RKO (cell line): ENCODE data around the gene TRPM3.

Experiments
- DNase-seq: peaks from one replicate; pipeline ENCODE4 v3.0.0-alpha.2; 2016; ENCODE audit warnings: low spot score

Gene TRPM3

DNA sequence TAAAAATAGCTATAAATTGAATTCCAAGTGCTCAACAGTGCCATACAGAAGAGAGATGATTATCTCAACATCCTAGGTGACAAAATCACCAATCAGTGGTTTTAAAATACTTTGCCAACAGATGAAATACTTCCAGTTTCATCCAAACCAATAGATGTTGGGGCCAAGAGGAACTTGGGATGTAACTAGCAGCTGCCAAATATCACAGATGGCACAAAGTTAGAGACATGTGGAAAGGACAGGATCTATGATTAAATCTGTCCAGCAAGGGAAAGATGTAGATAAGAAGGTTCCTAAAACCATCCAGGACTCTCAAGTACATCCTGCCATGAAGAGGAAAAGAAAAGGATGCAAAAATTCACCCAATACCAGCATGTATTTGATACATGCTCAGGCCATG is 23.8 kb downstream of the TRPM3 start:
- DNase-seq = no peak

DNA sequence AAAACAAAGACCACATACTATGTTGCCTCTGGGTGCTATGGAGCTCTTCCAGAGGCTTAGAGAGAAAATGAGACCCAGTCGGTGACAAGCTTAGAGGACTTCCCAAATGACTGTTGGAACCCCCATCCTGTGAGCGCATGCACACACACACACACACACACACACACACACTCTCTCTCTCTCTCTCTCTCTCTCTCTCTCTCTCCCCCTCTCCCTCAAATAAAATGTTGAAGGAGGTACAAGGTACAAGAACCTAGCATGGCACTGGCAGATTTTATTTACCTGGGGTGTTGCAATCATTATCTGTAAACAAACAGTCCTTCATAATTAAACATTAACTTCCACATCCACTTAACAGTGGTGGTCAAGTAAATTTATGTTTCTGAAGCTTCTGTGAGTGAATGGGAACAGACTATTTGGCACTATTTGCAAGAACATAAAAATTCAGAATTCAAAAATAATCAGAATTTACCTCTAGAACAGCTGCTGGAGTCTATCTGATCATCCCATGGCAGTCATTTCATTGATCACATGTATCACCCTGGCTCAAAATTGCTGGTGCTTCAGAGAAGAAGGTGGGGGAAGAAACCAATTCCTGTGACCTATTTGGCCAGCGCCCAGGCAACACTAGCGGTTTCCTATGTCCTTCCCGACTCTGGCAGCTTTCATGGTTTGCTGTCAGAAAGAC is 24.9 kb downstream of the TRPM3 start:
- DNase-seq = no peak

DNA sequence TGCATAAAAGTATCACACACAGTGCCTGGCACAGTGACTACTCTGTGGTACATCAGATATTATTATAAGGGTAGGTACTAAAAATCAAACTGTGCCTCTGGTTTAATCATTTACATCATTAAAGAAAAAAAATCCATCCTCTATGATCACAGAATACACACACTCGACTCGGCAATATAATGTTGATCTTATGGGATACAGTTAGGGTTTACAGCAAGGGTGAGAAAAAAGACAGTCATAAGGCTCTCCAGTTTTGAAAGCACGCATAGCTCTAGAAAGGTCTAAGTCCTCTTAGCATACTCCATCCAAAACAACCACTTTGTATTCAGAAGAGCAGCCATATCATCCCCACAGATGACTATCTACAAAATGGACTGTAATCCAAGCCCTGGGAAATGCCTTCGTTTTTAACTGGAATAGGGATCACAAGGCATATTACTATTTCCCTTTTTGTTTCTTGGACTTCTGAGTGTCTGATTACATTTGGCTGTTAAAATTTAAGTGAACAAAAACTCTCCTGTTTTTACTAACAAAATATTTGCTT is 26.6 kb downstream of the TRPM3 start:
- no peak for DNase-seq

DNA sequence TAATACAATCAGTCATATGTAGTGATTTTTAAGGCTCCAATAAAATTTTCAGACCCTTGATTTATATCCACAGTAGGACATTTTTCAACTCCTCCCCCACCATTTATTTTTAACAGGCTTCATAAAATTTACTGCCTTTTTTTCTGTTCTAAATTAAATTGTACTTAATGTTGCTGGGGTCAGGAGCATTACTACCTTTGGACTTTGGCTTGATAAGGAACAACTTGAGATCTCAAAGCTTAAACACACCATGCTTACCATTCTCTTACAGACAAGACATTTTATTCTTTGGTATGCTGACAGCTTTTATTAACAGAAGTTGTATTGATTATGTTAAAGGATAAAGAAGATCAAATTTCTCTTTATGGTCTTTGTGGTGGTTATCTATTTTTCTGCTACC is 30.5 kb downstream of the TRPM3 start:
- DNase-seq = no peak

DNA sequence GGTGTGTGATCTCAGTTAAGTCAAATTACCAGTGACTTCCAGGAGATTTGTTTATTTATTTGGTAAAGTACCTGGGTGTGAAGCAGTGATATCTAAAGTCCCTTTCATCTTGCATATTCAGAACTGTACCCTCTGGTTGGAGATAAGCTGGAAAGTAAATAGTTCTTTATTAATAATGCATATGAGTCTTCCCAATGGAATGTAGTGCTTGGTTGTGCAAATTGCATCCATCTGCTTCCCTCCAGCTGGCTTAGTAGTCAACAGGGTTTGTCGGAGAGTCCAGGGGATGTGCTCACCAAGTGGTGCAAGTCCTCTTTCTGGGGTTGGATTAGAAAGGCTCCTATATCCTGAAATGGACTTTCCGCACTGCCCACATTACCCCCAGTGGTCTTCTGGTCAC is 42.0 kb downstream of the TRPM3 start:
- DNase-seq = no peak

DNA sequence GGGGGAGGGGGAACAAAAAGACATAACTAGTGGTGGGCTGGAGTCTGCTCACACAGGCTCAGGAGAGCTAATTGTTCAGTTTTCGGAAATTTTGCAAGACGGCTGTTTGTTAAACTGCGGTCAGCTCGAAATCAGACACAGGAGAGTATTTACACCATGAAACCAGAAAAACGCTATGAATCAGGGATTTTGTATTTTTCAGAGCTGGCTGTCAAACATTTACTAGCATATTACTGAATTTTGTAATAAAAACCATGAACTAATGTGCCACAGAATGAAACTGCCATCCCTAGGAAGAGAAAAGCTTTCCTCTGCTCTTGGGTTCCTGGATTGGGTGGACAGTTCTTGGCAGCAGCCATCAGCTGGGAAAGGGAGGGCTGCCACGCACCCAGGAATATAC is 45.3 kb downstream of the TRPM3 start:
- no peak for DNase-seq

DNA sequence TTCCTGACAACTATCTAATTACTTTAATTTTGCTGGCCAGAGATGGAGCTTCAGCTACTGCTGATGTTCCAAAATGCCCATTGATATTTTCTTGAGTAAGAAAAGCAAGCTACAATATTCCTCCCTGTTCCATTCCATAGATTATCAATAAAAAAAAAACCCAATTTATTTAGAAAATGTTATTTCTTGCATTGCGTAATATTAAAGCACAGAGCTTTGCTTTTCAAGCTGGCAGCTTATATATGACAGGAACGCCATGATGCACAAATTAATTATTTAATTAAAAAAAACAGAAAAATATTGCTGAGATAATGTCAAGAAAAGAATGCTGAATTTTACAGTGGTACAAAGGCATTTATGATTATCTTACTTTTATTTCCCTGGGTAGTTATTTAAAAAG is 47.9 kb downstream of the TRPM3 start:
- DNase-seq = no peak

DNA sequence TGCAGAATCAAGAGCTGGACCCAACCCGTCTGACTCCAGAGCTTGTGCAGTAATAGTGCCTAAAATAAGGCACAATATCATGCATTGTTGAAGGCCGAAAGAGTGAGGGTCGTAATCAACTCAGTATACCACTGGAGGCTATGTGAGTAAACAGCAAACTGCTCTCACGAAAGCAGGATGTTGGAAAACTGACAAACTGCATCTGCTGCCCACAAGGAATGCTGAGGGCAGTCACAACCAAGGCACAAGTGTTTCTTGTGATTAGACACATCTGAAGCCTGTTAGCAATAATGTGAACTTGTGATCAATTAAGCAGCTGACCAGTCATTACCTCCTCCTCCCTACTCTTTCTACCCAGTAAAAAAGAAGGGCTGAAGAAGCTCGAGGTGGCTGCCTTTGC is 48.8 kb downstream of the TRPM3 start:
- DNase-seq = no peak

DNA sequence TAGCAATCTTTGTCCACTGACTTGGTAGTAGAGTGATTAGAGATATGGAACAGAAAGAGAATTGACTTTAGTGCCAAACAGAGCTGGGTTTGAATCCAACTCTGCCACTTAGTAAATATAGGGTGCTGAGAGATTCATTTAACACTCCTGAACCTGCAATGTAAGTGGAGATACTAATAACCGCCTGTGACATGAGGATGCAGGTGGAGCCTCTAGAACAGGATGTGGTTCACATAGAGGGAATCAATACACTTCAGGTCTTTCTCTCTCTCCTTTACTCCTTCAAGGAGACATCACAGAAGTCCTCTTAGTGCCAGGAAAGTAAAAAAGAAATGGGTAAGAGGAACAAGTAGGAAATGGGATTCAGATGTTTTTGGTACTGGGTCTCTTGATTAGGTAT is 49.8 kb downstream of the TRPM3 start:
- DNase-seq = no peak

DNA sequence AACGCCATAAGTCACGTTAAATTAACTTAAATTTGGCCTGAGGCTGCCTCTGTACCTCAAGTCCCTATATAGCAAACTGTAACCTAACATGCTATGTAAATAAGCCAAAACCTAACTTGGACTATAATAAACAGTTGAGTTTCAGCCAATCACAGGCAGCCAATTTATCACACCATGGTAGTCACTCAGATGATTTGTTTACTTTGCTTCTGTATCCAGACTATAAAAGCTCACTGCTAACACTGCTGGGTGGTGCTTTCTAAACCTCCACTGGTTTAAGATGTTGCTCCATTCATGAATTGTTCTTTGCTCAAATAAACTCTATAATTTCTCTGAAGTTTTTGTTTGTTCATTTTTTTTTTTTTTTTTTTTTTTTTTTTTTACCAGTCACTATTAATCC is 62.8 kb downstream of the TRPM3 start:
- DNase-seq = no peak

DNA sequence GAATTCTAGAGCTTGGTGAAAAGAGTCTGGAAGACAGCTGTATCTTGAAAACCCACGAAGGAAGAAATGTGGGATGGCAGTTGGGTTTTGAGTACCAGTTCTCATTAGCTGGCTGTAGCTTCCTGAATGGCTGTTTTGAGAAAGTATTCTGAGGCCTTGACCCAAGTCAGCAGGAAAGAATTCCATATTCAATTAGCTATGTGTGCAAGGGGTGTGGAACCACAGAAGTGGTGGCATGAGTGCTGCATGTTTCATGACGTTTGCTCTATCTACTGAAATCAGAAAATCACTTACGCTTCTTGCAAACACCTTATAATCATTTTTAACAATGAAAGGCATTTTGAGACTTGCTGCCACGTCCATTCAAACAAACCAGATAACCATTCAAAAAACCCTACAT is 69.1 kb downstream of the TRPM3 start:
- no peak for DNase-seq

DNA sequence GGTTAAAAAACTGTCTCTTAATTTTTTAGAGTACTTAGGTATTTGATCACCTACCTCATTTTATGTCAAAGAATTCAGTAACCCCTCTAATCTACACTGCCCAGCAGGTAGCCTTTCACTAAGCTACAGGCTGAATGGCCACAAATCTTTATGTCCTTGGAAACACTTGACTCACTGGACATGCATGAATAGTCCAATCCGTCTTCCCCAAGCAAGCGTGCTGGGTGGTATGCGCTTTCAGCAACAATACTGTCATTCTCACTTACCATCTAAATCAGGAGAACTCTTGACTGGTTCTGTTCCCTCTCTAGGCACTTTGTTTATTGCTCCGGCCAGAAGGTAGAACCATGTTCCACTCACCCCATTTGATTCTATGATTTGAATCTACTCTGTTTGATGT is 73.1 kb downstream of the TRPM3 start:
- DNase-seq = no peak

DNA sequence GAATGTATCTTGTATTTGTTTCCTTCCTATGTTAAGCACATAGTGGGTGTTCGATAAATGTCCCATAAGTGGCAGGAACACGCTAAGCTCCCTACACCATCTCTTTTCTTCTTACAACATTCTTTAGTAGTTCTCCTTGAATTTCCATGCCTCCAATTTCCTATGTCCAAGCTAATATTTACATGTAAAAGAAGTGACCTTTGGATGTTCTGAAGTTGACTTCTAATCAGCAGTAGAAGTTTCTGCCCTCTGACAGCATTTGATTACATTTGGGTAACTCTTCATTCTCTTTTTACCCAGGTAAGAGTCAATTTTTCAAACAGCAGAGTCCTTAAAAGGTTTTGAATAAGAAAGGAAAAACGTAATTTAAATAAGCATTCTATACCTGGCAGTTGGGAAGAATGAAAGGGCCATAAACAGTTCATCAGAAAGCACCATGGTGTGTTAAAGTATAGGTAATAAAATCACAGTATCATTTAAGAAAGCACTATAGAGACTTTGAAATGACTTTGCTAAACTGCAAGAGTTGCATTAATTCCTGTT is 78.9 kb downstream of the TRPM3 start:
- no peak for DNase-seq

DNA sequence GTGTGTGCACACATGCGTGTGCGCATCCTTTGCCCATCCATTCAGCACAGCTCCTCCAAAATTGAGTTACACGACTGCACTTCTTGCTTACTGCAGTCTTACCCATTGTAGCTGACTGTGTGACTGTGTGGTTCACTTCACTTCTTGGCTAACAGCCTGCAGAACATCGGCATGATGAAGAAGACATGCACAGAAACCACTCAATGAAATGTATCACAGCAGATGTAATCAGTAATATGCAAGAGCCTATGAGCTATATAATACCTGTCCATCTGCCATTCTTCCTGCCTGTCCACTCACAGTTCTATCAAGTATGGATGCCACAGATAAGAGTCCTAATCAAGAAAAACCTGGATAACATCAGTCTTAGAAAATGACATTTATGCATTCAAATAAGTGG is 83.9 kb downstream of the TRPM3 start:
- DNase-seq = no peak

DNA sequence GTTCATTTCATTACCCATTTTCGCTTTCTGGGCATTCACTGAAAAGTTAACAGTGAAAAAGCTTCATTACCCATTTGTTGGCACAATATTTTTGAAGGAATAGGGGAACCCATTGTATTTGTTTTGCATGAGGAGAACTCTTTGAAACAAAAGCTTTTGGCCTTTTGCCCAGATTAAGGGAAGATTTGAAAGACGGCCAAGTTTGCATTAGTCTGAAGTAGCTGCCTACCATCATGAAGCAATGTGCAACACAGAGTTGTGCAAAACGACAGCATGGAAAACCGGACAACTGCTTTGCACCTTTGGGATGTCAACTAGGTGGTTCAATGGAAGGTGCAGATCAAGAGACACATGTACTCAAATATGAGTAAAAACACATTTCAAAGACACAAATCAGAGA is 84.9 kb downstream of the TRPM3 start:
- DNase-seq = no peak

DNA sequence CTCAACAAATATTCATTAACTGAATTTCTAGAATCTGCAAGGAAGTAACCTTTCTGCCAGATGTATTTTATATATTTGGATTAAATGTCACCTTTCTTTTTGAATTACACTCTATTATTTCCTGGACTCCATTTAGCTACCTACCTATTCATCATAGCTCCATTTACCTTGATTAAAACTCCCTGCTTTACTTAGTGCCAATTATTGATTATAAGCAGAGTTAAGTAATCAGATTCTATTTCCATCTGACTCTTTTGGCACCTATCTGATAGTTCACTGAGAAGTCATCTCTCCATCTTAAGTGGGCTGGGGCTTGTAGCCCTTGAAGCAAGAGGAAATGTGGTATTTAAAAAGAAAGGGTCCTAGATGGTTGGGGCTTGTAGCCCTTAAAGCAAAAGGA is 88.6 kb downstream of the TRPM3 start:
- DNase-seq = no peak

DNA sequence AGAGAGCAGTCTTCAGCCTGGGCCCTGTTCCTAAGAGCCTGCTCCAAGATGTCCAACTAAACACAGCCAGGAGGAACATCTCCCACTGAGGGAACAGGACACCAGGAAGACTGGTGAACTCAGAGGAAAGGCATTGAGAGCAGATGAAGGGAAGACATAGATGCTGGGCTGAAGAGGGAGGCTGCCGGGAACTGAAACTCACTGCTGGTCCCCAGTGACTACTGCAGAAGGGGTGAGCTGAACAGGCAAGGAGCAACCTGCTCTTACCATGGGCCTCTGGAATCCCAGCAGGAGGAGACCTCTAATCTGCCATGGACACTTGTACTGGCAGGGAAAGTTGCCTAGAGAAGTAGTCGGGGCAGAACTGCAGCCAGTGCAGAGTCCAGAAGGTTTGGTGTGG is 95.7 kb downstream of the TRPM3 start:
- no peak for DNase-seq

DNA sequence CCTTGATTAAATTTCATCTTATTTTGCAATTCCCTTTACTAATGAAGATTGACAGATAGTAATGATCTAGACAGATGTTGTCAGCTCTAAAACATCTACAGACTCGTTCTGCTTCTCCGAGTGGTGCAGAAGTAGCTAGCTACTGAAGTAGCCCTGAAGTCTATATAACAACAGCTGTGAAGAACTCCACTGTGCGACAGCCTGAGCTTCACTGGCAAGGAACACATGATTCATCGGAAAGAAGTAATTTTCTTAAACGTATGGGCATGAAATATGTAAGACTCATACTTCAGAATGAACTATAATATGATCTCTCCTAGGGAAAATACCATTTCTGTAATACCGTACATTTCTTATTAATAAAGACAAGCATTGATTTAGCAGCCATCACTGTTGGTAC is 96.2 kb downstream of the TRPM3 start:
- no peak for DNase-seq

DNA sequence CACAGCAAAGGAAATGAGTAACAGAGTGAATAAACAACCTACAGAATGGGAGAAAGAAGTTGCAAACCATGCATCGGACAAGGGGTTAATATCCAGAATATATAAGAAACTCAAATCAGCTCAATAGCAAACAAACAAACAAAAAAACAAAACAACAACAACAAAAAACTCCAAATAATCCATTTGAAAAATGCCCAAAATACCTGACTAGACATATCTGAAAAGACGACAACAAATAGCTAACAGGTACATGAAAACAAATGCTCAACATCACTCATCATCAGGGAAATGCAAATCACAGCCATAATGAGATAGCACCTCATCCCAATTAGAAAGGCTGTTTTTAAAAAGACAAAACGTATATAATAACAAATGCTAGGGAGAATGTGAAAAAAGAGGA is 111.2 kb downstream of the TRPM3 start:
- DNase-seq = no peak

DNA sequence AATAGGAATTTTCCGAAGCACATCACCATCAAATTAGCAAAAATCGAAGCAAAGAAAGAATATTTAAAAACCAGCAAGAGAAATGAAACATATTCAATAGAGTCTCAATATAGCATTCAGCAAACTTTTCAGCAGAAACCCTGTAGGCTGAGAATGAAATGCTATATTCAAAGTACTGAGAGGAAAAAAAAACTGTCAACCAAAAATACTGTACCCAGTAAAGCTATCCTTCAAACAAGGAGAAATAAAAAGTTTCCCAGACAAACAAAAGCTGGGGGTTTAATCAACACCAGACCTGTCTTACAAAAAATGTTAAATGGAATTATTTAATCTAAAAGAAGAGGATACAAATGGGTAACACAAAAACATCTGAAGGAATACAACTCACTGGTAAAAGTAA is 116.0 kb downstream of the TRPM3 start:
- DNase-seq = no peak

DNA sequence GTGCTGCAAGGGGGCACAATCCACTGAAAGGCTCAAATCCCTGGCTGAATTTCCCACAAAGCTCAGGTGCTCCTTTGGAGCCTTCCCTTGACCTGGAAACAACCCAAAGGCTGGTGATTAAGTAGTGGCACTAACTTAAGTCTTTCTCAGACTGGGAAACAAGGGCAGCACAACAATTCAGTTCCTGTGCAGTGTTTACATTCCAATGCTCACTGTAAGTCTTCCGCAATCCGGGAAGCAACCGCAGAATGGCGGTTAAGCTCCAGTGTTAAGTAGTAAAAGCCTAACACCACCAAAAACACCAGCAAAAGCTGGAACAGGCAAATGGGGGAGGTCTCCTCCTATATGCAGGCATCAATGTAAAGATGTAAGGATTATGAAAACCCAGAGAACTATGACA is 117.2 kb downstream of the TRPM3 start:
- DNase-seq = no peak

DNA sequence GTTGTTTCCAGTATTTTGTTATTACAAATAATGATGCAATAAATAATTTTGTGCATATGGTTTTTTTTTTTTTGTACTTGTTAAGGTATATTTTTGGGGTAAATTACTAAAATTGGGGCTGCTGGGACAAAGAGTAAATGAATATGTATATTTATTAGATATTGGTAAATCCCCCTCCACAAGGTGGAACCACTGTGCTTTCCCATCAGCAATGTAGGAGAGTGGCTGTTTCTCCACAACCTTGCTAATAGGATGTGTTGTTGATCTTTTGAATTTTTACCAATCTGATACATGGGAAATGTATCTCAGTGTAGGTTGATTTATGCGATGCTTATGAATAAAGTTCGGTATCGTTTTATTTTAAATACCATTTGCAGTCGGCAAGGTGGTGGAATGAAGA is 118.1 kb downstream of the TRPM3 start:
- DNase-seq = no peak

DNA sequence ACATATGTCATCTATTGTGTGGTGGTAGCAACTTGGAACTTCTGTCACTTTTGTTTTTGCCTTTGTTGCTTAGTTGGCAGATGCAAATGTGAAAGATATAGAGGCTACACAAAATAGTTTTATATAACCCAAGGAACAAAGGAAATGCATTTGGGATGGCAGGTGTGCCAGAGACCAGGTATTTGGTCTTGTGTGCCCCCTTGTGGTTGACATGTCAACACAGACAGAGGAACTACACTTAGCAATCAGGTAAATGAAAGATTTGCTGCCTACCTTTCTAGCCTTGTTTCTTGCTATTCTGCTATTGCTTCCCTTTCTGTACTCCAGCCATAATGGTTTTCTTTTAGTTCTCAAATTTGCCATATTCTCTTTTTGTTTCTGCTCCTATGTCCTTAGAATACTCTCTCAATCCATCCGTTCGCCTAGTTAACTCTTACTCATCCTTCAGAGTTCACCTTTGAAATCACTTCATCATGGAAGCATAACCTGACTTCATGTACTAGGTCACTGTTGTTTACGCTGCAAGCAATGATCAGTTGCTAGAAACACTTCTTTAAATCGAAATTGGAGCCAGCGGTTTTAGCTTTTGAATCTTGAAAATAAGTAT is 119.5 kb downstream of the TRPM3 start:
- DNase-seq = no peak

DNA sequence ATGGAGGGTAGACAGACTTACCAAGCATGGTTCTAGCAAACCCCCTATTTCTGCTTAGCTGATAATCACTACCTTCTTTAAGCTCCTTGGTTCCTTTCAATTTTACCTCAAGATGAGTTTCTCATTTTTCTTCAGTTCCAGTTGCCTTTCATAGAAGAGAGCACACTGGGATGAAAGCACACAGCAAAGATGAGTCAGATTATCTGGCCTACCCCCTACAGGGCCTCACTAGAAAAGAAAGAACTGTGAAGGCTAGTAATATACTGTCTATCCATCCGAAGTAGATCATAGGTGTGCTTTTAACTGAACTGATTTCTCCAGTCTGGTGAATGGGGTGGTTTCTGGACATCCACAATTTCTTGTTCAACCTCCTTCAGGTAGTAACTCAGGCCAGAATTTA is 122.5 kb downstream of the TRPM3 start:
- DNase-seq = no peak
